ENCODE data around the gene ELN. TPM values are rescaled to one million over a fixed set of nuclear protein-coding genes. Genes with fewer than 3 reads are reported as not detected.
A peak's percentile ranks its signal among the peaks of the same experiment; 100 is the strongest.

ELN gene
- total RNA-seq, 4 donors from 2014 or later = 5.3 to 14.8 (median 6.9) TPM

DNA sequence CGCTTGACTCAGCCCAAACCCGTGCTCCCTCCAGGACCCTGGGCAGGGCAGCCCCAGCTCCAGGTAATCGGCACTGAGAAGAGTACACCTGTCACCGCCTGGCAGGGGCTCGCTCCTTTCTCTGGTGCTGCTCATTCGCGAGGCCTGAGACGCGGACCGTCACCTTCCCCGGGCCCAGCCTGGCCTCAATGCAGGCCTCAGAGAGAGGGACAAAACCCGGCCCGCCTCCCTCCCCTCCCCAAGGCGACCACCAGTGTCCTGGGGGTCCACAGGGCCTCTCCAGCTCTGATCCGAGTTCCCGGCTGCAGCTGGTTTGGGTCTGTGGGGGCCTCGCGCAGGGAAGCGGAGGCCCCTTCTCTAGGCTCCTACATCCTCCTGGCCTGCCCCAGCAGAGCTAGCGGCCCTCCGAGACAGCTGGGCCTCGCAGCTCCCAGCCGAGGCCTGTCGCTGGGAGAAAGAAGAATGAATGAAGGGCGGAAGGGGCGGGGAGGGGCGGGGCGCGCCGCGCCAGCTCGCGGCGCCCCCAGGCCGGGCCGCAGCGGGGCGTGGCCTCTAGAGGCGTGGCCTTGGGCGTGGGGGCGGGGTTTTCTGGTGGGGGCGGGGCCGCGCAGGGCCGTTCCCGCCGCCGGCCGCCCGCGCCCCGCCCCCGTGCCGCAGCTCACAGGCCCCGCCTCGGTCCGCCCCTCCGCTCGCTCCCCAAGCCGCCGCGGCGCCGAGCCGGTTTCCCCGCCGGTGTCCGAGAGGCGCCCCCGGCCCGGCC, 55.3 kb downstream of the ELN start, which contains the start of gene LIMK1:
Gene LIMK1 (plus strand): TSS at position 688 of the 760 bp plus-strand sequence. CDS start 187 bp downstream, outside the sequence.
- Histone ChIP-seq H3K4me3 (peak within 1 kb of the TSS; percentile 80 to 95 (median 81)), H3K27ac (peak within 1 kb of the TSS; percentile 78 to 93 (median 86)), H3K4me1 (peaks cover 17 to 21% of the 10 kb centered on the region in 2 donors), H3K9me3 (no peaks in the 10 kb centered on the region), H3K27me3 (no peaks in the 10 kb centered on the region), H3K36me3 (peaks cover 0 to 26% of the 10 kb centered on the region in 2 donors)
- TF ChIP-seq, protein P1, sequence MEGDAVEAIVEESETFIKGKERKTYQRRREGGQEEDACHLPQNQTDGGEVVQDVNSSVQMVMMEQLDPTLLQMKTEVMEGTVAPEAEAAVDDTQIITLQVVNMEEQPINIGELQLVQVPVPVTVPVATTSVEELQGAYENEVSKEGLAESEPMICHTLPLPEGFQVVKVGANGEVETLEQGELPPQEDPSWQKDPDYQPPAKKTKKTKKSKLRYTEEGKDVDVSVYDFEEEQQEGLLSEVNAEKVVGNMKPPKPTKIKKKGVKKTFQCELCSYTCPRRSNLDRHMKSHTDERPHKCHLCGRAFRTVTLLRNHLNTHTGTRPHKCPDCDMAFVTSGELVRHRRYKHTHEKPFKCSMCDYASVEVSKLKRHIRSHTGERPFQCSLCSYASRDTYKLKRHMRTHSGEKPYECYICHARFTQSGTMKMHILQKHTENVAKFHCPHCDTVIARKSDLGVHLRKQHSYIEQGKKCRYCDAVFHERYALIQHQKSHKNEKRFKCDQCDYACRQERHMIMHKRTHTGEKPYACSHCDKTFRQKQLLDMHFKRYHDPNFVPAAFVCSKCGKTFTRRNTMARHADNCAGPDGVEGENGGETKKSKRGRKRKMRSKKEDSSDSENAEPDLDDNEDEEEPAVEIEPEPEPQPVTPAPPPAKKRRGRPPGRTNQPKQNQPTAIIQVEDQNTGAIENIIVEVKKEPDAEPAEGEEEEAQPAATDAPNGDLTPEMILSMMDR (IDR thresholded peaks at IDR 0.05 in 4 of 5, conservative IDR thresholded peaks at IDR 0.05 in 1 of 5) = no peak
- no peak for TF ChIP-seq POLR2A (IDR thresholded peaks at IDR 0.05)
- intact Hi-C loops (cut with DNase I; ENCODE audit: low total_unique reads) = loop anchor here (5.0 to 10.0 kb wide), 2 partner anchors 89 to 172 kb away; partner anchors contain the start of genes EIF4H and RFC2
- DNase-seq = peak; percentile 55 to 63
- in situ Hi-C loops (cut with MboI; ENCODE audit: low sequenced_read_pairs in 4 of 4) = loop anchor here in 1 of 4 donors (10.0 kb wide), 1 partner anchor 92 kb away; the partner anchor contains the start of gene EIF4H
- ATAC-seq = peak; percentile 75 to 77

DNA sequence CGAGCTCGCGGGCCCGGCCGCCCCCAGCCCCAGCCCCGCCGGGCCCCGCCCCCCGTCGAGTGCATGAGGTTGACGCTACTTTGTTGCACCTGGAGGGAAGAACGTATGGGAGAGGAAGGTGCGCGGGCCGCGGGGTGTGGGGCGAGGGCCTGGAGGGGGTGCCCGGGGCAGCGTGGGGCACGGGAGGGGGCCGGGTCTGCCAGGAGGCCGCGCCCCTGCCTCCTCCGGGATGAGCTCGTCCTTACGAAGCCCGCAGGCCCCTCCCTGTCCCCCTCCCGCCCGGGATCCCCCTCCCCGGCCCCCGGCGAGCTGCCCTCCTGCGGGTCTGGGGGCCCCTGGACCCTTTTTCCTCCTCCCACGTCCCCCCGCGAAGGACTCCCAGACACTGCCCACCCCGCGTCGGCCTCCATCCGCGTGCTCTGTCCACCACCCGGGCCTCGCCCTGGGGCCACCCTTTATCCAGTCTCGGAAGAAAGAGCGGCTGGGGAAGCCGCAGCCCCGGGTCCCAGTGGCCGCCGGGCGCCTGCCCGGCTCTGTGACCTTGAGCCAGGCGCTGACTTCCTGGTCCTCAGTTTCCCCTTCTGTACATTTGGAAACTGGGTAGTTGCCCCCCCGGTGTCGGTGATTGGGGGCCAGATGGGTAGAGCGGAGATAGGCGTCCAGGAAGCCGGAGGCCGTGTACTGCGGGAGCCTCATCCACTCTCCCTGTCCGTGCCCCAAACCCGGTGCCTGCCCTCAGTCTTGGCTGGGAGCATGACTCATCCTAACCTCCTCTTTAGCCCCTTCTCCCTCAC, 56.2 kb downstream of the ELN start:
- Histone ChIP-seq H3K36me3 (peaks cover 0 to 28% of the 10 kb centered on the region in 2 donors), H3K27ac (peak overlapping the region; percentile 78 to 93 (median 86)), H3K9me3 (no peaks in the 10 kb centered on the region), H3K27me3 (no peaks in the 10 kb centered on the region), H3K4me3 (peak overlapping the region; percentile 80 to 95 (median 81)), H3K4me1 (peaks cover 17 to 21% of the 10 kb centered on the region in 2 donors)
- TF ChIP-seq, protein P1 (IDR thresholded peaks at IDR 0.05 in 4 of 5, conservative IDR thresholded peaks at IDR 0.05 in 1 of 5) = no peak
- TF ChIP-seq POLR2A (IDR thresholded peaks at IDR 0.05) = no peak
- ATAC-seq (peak; percentile 50 to 57), DNase-seq (peak in 1 of 2 donors; percentile 37)
- in situ Hi-C loops (cut with MboI; ENCODE audit: low sequenced_read_pairs in 4 of 4) (loop anchor here in 1 of 4 donors (10.0 kb wide), 1 partner anchor 91 kb away; the partner anchor contains the start of gene EIF4H), intact Hi-C loops (cut with DNase I; ENCODE audit: low total_unique reads) (loop anchor here (5.0 to 10.0 kb wide), 2 partner anchors 88 to 171 kb away; partner anchors contain the start of genes EIF4H and RFC2)

DNA sequence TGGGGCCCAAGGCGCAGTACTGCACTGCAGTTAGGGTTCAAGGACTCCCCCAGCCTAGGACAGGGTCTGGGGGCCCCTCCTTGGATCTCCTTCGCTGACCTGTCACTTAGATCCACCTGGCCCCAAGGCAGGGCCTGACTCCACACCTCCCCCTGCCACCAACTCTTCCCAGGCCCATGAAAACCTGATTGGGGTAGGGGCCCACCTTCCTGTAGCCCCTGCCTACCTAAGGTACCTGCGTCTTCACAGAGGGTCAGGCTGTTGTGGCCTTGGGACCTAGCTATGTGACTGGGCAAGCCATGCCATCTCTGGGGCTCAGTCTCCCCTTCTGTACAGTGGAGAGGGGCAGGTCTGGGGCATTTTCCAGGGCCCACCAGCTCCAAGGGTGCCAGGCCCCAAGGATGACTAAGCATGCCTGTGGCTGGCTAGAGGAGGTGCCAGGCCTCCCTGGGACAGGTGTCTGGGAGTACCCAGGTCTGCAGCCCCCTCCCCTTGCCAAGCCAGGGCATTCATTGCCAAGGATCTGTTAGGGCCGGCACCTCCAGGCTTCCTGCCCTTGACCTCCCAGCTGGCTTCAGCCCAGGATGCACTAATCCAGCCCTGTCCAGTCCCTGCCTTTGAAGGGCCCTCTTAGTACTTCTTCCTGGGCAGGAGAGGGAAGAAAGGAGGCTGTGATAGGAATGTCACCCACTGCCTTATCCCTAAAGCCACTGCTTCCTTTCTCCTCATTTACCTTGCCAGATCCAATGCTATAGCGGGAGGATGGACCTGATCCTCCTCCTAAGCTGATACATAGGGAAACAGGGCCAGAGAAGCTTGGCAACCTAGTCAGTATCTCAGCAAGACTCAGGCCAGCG, 57.0 kb downstream of the ELN start:
- peak overlapping the region; percentile 80 to 95 (median 81) for H3K4me3 ChIP-seq
- H3K27me3 ChIP-seq = no peaks in the 10 kb centered on the region
- H3K9me3 ChIP-seq = no peaks in the 10 kb centered on the region
- peak in 1 of 2 donors; percentile 51 for TF ChIP-seq POLR2A (IDR thresholded peaks at IDR 0.05)
- TF ChIP-seq, protein P1 (IDR thresholded peaks at IDR 0.05 in 4 of 5, conservative IDR thresholded peaks at IDR 0.05 in 1 of 5) = no peak
- peak overlapping the region; percentile 78 to 93 (median 86) for H3K27ac ChIP-seq
- peaks cover 0 to 32% of the 10 kb centered on the region in 2 donors for H3K36me3 ChIP-seq
- in situ Hi-C loops (cut with MboI; ENCODE audit: low sequenced_read_pairs in 4 of 4) = loop anchor here in 1 of 4 donors (10.0 kb wide), 1 partner anchor 90 kb away; the partner anchor contains the start of gene EIF4H
- DNase-seq (peak in 1 of 2 donors; percentile 49), ATAC-seq (peak; percentile 11 to 14)
- H3K4me1 ChIP-seq = peaks cover 17 to 21% of the 10 kb centered on the region in 2 donors
- intact Hi-C loops (cut with DNase I; ENCODE audit: low total_unique reads) = loop anchor here (5.0 to 10.0 kb wide), 2 partner anchors 87 to 170 kb away; partner anchors contain the start of genes EIF4H and RFC2
